A549 treated with Mapracorat at 1 μM for 4 hours (cell line): ENCODE results near the gene COL17A1. TPM values are rescaled to one million over a fixed set of nuclear protein-coding genes. Genes with fewer than 3 reads are reported as not detected.

Experiments
- total RNA-seq: library from RNA; stranded (reverse); fragments of 200-300 nt; extraction: Qiagen RNA extraction; gene quantifications from 5 replicates; pipeline ENCODE4 v1.2.3, GENCODE V29; 2022

COL17A1 gene
- 1.5 to 3.0 TPM (median 1.7 TPM) in 5 replicates for total RNA-seq

DNA sequence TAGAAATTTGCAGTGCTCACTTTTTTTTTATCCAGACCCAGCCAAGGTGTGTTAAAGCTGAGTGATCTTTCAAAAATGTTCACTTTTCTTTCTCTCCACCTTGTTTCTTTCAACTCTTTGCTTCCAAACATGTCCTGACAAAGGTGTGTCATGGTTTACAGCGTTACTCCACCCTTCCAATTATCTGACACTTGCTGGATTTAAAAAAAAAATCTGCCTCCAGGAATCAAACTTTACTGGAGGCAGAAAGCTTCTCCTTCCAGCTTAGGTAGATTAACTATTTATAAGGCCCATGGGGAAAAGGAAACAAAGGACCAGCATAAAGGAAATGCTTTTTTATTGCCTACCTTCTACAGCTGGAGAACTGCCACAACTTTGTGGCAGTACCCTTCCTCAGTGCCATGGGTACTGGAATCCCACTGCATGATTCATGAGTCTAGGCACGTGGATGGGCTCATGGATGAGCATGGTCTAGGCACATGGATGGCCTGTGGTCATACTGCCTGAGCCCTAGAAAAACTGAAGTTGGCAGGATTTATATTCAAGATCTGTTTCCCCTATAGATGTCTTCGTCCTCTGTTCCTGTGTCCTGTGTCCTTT lies at the start of gene COL17A1:
Gene COL17A1, minus strand, starts transcription at position 80 of the 600 bp plus-strand sequence. CDS start 5,207 bp downstream, outside the sequence.

DNA sequence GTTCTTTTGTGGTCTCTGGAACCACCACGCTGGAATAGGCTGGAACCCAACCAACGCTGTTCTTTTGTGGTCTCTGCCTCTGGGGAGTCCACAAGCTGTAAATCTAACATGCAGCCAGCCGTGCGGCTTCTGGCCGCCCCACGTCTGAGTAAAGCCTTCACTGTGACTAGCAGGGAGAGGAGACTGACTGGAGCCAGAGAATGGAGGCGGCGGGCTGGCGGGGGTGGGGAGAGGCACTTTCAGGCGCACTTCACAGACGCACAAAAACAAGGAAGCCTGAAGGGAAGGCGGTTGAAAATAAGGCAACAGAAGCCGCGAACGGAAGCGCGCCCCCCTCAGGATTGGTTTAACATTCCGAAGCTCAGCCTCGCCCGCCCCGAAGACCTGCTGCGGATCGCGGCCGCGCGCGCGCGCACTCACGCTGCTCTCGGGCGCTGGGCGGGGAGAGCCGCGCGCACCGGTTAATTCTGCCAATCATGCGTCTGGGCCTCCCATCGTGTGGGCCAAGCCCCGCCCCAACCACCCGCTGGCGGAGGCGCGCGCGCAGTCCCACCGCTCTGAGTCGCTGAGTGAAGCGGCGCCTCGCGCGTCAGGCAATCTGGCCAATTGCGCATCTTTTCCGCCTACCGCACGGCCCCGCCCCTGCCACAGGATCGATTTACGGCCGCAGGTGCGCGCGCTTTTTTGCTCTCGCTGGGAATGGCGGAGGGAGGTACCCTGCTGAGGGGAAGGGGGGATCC lies 36.0 kb upstream of the COL17A1 start, which contains the start of gene SFR1:
Gene SFR1, plus strand, starts transcription at position 687 of the 740 bp plus-strand sequence. Its CDS starts 13 bp downstream, at position 700.

Other genes starting within 250 kb of the COL17A1 start
- gene SH3PXD2A, start 230.3 kb downstream of the COL17A1 start, total RNA-seq, result 0.80 to 1.6 TPM (median 1.3 TPM) in 5 replicates
- gene STN1, start 167.7 kb downstream of the COL17A1 start, total RNA-seq, result 18.1 to 22.4 TPM (median 21.0 TPM) in 5 replicates
- gene SLK, start 118.7 kb downstream of the COL17A1 start, total RNA-seq, result 23.6 to 34.7 TPM (median 31.4 TPM) in 5 replicates
- gene SFR1, start 36.3 kb upstream of the COL17A1 start, total RNA-seq, result 13.3 to 17.0 TPM (median 14.1 TPM) in 5 replicates
- 0.14 to 0.36 TPM (median 0.20 TPM) in 5 replicates for gene CFAP43, start 146.5 kb upstream of the COL17A1 start, total RNA-seq
- gene GSTO1, start 169.0 kb upstream of the COL17A1 start, total RNA-seq, result 267 to 307 TPM (median 292 TPM) in 5 replicates
- gene GSTO2, start 183.3 kb upstream of the COL17A1 start, total RNA-seq, result 1.3 to 2.5 TPM (median 2.3 TPM) in 5 replicates